NCI-H748 treated with DMSO at 0.1 percent for 48 hours (cell line): ENCODE results near the gene CD247.

Experiments used
- DNase-seq: peaks from one replicate; lab custom pipeline; 2025; lab: John Stamatoyannopoulos, UW

Gene CD247

GRCh38 chr1:167439301-167439988 is 78.9 kb downstream of the CD247 start:
- peak; percentile 25 for DNase-seq

GRCh38 chr1:167438171-167439138 is 79.9 kb downstream of the CD247 start:
- DNase-seq = no peak

GRCh38 chr1:167435484-167435883 is 82.8 kb downstream of the CD247 start:
- DNase-seq = no peak

DNA sequence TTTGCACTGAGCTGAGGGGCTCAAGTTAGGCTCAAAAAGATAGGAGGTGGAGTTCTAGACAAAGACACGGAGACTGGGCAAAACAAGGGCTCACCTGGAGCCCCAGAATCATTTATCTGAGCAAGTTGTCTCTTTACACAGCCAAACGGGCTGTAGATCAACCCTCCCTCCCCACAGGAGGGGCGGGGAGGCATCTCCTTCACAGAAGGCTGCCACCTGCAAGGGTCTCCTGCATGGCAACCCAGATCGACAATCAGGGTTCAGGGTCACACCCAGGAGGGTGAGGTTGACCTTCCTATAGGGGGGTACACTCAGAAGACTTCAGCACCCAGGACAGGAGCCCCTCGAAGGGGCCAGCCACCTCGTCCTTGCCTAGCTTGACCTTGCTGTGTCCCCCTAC is 84.0 kb downstream of the CD247 start:
- DNase-seq = no peak

DNA sequence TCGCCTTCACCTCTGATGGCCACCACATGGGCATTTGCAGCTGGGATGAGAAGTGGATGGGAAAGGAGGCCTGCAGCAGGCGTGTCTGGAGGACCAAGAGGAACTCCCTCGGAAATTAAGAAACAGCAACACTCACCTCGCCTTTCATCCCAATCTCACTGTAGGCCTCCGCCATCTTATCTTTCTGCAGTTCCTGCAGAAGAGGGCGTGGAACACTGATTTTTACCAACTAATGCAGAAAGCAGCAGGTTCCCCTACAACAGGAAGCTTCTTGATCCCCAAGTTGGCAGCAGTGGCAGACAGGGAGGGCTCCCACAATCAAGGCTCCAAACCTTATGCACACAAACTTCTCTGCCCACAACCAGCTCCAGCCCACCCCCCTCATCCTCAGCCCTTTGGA is 84.4 kb downstream of the CD247 start:
- no peak for DNase-seq

DNA sequence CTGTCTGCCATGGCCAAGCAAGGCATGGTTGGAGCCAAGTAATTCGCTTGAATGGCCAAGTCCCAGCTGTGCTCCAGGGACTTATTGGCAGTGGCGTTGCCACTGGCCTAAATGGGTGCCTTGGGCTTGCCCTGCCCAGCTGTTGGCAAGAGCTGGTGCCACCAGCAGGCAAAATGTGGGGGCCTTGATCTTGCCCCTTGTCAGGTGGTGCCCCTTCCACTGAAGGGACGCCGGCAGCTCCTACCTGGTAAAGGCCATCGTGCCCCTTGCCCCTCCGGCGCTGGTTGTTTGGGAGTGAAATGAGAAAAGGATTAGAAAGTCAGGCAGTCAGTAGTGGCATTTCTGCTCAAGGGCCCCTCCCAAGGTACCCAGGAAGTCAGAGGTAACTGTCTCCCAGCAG is 85.5 kb downstream of the CD247 start:
- no peak for DNase-seq

- no peak for DNase-seq
Measured at GRCh38 chr1:167431909-167432650, 86.2 kb downstream of the CD247 start.

- no peak for DNase-seq
Measured at GRCh38 chr1:167431261-167431908, 86.9 kb downstream of the CD247 start.

DNA sequence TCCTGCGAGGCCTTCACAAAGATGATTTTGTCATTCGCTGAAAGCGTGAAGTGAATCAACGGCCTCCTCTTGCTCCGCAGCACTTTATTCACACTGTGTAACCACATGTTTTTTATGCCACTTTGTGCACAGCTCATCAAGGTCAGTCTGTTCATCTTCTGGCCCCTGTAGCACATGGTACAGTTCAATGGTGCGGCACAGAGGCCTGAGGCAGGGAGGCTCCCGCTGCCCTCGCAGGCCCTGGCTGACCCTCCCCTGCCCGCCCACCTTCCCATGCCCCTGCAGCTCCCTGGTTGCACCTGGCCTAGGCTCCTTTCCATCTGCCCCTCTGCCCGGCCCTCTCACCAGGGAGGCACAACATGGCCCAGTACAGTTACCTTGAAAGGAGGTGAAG is 87.5 kb downstream of the CD247 start:
- DNase-seq = no peak

- DNase-seq = no peak
Measured at GRCh38 chr1:167430134-167430848, 88.0 kb downstream of the CD247 start.

DNA sequence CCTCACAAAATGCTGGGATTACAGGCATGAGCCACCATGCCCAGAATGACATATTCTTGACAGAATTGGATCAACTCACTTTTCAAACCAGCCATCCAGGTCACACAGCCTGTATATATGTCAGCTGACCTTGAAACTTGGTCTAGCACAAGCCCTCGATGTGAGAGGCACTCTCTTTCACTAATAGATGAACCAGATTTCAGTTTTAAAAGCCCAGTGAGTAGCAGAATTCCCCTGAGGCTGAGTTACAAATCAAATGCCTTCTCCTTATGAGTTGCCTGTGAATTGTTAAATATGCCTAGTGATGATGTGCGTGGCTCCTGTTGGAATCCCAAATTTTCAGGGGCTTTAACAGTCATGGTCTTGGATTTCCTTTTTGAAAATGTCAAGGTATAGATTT is 88.7 kb downstream of the CD247 start:
- DNase-seq = no peak

GRCh38 chr1:167428395-167428794 is 89.9 kb downstream of the CD247 start:
- DNase-seq = no peak

GRCh38 chr1:167427848-167428247 is 90.5 kb downstream of the CD247 start:
- no peak for DNase-seq

DNA sequence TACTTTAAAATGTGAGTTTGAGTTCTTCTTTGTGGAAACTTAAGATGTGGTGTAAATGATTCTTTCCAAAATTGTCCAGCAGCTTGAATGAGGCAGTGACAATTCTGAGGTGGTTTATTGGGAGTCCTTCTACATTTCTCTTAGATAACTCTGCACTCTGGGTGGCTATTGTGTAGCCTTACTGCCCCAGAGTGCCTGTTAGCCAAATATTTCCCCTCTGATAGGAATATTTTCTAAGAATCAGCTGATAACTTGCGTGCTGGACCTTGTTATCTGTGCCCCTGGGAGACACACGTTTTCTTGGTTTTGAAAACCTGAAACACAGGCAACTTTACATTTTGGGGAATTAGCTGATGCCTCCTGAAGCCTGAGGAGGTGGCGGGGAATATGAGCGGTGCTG is 91.6 kb downstream of the CD247 start:
- DNase-seq = no peak

DNA sequence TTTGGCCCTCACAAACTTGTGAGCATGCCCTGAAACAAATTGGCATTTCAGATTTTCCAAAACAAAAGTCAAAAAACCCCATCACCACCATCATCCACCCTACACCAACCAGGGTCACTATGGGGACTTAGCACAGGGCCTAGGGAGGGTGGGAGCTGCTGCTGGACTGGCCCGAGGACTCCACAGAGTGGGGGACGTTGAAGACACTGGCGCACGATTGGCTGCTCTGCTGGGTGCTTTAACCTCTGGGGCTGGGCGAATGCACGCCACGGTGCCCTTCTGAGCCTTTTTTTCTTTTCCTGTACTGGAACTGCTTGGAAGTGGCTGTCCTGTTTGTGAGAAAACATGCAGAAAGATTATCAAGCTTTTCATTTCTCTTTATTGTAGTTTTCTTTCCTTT is 92.8 kb downstream of the CD247 start:
- DNase-seq = no peak

GRCh38 chr1:167423684-167424619 is 94.4 kb downstream of the CD247 start:
- no peak for DNase-seq

DNA sequence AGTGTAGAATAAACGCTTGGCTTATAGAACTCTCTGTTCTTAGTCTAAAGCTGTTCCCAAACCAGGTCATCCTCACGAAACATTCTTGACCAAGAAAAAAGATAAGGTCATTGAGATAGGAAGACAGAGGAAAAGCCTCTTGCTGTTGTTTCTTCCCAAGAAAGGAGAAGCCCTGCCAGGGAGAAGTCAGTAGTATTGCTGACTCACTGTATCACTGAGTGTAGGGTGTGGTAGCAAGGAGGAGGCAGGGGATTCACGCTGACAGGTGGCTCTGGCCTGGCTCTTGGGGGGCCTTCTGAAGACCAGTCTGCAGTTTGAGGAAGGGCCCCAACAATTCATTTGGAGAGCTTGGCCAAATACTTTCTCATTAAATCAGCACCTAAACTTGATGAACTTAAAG is 97.8 kb downstream of the CD247 start:
- no peak for DNase-seq

GRCh38 chr1:167419245-167419644 is 99.1 kb downstream of the CD247 start:
- DNase-seq = no peak

- DNase-seq = no peak
Measured at GRCh38 chr1:167418391-167418790, 99.9 kb downstream of the CD247 start.

DNA sequence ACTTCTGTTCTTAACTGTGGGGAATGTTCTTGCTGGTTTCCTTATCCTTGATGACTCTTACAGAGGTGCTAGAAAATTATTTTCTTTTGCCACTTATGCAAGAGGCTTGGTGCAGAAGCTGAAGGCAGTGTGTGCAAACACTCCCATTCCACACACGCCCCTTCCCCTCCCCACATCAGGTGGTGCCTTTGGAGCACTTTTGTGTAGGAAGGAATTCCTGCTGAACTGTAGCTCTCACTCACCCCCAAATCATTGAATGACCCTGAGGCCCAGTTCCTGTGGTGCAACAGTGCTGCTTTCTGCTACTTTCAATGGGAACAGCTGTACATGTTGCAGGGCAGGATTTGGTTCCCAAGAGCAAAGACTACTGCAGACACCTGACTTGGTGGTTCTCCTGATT is 101.8 kb downstream of the CD247 start:
- no peak for DNase-seq
